Bone marrow (tissue), 2 donors: Measurements from ENCODE around the gene MRTFA.
A peak's percentile ranks its signal among the peaks of the same experiment; 100 is the strongest.
"Not testable (repeated sequence)": the region's sequence is repeated elsewhere in the genome, so short reads cannot be mapped to it uniquely, and the experiment has no call there.

Experiments
- DNase-seq, 2 donors: peaks; one replicate each; lab custom pipeline; 2025; lab: John Stamatoyannopoulos, UW

MRTFA gene

DNA sequence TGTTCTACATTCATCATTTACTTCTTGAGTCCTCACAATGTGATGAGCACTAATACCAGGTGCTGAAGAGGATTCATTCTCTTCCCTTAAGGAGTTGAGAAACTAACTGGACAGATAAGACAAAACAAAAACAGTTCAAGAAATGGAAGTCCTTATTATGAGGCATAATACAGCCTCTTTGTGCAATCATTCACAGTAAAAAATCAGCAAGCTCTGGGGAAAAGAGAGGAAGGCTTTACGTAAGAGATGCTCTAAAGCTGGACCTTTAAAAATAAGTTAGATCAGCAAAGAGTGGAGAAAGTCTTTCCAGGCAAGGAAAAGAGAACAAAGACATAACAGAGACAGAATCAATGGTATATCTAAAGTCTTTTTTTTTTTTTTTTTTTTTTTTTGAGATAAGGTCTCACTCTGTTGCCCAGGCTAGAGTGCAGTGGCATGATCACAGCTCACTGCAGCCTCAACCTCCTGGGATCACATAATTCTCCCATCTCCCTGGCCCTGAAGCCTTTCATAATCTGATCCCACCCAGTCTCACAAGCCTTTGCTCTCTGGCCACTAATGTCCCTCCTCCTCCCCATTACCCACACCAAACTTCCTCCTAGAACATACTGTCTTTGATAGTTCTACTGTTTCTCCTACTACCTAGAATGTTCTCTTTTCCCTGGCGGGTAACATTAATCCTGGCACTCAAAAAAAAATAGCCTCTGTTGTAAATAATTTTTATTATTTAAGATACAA, 40.9 kb downstream of the MRTFA start:
- DNase-seq = no peak

DNA sequence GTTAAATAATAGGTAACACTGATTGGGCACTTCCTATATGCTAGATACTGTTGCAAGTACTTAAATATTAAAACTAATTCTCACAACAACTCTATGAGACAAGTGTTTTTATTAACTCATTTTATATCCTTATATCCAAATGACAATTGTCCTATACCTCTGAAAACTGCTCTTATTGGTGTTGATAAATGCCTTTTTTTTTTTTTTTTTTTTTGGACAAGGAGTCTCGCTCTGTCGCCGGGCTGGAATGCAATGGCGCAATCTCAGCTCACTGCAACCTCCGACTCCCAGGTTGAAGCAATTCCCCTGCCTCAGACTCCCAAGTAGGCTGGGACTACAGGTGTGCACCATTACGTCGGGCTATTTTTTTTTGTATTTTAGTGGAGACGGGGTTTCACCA, 41.6 kb downstream of the MRTFA start:
- no peak for DNase-seq

DNA sequence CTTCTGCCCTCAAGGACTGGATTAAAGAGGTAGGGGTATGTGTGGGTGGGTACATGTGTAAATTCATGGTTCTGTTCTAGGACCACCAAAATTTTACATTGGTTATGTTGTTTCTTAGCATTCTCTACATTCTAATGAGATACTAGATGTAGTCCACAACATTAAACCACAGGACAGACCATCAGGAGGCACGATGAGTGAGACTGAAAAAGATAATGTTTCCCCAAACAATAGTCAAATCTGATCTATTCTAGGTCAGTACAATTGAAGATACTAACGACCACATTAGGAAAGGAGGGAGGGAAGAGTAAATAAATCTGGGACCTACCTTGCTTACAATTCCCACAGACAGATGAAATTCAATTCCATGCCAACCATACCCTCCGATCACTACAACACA, 42.2 kb downstream of the MRTFA start:
- no peak for DNase-seq

DNA sequence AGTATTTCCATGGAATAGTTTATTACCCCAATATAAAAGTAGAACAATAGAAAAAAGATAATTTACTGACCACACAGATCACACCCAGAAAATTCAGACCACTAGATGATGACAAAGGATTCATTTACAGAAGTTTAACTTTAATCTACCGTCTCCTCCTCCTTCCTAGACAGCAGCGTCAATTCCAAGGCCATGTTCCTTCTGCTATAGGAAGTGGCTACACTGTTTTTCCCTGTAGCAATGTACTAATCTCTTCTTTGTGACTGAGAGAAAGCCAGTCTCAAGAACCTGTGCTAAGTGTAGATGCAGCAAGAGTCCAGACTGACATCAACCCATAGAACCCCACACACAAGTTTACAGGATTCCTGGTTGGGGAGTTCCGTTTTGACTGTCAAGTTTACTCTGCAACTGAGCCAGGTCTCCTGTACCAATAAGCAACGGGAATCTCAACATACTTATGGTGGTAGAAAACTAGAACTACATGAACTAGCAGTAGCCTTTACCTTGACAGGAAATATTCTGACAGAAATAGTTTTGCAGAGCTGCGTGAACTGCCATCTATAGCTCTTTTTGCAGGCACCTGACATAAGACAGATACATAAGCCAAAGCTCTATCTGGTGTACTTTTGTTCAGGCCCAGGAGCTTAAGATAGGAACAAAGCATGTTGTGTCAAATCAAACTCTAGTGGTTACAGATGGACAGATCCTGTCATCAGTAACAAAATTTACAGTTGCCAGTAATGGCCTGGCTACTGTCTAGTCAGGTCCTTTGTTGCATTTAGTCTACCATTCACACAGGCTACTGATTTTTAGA, 42.9 kb downstream of the MRTFA start:
- DNase-seq = no peak

DNA sequence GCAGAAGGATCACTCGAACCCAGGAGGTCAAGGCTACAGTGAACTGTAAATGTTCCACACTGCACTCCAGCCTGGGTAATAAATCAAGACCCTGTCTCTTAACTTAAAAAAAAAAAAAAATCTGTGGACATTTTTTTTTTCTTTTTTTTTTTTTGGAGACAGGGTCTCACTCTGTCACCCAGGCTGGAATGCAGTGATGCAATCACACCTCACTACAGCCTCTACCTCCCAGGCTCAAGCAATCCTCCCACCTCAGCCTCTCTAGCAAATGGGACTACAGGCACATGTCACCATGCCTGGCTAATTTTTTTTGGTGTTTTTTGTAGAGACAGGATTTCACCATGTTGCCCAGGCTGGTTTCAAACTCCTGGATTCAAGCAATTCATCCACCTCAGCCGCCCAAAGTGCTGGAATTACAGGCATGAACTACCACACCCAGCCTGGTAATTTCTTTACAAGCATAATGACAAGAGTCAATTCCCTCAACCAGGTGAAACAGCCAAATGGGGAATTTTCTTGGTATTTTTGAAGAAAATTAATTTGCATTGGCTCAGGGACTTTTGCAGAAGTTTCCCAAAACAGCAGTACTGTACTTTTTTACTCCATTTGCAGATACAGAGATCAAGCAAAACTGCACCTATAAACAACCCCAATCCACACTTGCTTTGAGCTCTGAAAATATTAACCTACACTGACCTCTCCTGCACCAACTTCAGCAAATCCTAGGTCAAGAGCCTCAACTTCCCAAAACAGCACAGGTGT, 44.0 kb downstream of the MRTFA start:
- no peak for DNase-seq

DNA sequence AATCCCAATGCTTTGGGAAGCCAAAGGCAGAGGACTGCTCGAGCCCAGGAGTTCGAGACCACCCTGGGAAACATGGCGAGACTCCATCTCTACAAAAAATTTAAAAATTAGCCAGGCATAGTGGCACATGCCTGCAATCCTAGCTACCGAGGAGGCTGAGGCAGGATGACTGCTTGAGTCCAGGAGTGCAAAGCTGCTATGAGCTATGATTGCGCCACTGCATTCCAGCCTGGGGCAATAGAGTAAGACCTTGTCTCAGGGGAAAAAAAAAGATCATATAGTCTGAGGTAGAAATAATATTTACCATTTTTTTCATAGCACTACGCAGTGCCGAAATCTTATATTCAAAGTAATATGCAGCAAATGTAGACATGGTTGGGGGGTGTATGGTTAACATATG, 47.8 kb downstream of the MRTFA start:
- DNase-seq = no peak

DNA sequence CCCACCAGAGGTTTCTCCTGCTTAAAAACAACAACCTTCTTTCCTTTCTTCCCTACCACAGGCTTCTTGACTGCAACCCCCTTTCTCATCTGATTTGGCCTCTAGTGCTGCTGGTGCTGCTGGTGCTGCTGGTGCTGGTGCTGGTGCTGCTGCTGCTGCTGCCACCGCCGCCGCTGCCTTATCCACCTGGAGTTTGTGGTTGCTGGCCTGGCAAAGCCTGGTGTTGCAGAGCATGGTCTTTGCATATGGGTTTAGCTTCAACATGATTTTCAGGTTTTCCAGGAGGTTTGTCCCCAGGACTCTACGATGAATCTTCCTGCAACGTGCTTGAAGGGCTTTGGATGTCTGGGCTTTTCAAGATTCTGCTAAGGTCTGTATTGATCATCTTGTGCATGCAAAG, 49.7 kb downstream of the MRTFA start:
- DNase-seq = no peak

DNA sequence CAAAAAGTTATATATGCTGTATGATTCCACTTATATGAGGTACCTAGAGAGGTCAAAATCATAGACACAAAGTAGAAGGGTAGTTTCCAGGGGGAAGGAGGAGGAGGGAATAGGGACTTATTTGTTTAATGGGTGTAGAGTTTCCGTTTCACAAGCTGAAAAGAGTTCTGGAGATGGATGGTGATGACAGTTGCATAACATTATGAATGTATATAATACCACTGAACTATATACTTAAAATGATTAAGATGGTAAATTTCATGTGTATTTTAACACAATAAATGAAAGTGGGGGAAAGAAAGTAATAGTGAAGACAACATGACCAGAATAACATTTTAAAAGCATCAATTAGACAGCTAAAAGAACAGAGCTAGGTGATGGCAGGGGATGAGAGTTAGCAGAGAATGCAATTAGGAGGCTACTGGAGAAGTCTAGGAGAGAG, 51.2 kb downstream of the MRTFA start:
- no peak for DNase-seq

DNA sequence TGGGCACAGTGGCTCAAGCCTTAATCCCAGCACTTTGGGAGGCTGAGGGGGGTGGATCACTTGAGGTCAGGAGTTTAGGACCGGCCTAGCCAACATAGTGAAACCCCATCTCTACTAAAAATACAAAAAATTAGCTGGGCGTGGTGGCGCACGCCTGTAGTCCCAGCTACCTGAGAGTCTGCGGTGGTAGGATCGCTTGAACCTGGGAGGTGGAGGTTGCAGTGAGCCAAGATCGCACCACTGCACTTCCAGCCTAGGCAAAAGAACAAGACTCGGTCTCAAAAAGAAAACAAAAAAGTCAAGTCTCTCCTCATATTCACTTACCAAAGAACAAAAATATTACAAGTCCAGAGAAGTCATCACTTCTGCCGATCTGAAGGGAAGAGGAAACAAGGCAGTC, 51.8 kb downstream of the MRTFA start:
- DNase-seq = not testable (repeated sequence)

DNA sequence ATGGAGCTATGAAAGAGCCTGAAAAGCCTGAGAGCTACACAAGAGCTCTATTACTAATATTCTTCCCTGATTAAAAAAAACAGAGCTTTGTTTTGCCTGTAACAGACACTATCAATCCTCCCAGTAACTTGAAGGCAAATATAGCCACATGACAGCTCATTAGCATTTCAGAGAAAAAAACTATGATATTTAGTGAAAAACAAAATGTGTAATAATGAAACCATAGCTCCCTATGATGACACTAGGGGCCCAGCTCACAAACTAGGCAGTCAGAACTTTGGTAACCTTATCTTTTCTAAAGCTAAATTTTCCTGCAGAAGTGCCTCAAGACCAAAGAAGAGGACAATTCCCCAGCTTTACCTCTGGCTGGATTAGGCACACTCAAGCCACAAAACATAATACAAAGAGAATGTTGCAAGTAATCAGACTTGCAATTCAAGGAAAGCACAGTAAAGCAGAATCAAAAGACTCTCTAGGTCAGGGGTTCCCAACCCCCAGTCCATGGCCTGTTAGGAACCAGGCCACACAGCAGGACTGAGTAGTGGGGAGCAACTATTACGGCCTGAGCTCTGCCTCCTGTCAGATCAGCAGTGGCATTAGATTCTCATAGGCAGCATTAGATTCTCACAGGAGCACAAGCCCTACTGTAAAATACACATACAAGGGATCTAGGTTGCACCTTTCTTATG, 53.3 kb downstream of the MRTFA start:
- no peak for DNase-seq

DNA sequence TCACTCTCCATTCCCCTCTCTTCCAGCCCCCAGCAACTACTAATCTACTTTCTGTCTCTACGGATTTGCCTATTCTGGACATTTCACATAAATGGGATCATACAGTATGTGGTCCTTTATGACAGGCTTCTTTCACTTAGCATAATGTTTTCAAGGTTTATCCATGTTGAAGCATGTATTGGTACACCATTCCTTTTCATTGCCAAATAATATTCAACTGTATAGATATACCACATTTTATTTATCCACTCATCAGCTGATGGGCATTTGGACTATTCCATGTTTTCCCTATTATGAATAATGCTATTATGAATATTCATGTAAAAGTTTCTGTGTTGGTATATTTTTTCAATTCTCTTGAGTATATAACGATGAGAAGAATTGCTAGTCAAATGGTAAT, 54.5 kb downstream of the MRTFA start:
- no peak for DNase-seq

DNA sequence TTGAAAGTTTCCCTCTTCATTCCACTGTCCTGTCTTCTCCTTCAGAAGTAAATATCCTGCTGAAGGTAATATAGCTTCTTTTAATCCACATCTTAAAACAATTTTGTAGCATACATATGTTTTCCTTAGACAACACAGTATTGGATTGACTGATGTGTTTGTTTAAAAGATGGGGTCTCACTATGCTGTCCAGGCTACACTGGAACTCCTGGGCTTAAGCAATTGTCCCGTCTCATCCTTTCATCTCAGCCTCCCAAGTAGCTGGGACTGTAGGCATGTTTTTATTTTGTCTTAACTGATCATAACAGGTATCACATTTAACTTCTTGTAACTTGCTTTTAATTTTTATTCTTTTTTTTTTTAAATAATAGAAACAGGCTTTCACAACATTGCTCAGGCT, 55.9 kb downstream of the MRTFA start:
- DNase-seq = no peak

DNA sequence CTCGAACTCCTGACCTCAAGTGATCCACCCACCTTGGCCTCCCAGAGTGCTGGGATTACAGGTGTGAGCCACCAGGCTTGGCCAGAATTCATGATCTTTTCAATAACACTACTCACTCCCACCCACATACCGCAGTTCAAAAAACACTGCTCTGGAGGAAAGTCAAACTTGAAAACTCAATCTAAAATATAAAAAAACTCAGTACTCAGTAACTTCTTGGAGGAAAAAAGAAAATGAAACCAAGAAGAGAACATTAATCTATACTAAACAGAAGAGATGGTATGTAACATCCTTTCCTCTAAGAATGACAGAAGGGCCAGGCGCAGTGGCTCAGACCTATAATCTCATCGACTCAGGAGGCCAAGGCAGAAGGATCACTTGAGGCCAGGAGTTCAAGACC, 58.3 kb downstream of the MRTFA start:
- DNase-seq = peak in 1 of 2 donors; percentile 39

DNA sequence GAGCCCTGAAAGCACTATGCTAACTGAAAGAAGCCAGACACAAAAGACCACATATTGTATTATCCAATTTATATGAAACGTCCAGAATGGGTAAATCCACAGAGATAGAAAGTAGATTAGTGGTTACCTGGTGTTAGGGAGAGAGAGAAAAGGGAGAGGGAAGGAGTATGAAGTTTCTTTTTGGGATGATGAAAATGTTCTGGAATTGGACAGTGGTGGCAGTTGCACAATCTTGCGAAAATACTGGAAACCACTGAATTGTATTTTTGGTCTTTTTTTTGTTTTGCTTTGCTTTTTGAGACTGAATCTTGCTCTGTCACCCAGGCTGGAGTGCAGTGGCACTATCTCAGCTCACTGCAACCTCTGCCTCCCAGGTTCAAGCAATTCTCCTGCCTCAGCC, 63.5 kb downstream of the MRTFA start:
- DNase-seq = no peak

DNA sequence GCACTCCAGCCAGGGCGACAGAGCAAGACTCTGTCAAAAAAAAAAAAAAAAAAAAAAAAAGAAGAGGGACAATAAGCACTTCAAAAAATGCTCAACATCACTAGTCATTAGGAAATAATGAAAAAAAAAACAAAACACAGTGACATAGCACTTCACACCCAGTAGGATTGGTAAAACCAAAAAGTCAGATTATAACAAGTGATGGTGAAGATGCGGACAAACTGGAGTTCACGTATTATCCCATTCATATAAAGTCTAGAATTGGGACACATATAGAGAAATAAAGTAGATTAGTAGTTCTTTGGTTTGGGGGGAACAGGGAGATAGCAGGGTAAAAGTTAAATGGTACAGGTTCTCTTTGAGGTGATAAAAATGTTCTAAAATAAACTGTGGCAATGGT, 64.6 kb downstream of the MRTFA start:
- DNase-seq = no peak

DNA sequence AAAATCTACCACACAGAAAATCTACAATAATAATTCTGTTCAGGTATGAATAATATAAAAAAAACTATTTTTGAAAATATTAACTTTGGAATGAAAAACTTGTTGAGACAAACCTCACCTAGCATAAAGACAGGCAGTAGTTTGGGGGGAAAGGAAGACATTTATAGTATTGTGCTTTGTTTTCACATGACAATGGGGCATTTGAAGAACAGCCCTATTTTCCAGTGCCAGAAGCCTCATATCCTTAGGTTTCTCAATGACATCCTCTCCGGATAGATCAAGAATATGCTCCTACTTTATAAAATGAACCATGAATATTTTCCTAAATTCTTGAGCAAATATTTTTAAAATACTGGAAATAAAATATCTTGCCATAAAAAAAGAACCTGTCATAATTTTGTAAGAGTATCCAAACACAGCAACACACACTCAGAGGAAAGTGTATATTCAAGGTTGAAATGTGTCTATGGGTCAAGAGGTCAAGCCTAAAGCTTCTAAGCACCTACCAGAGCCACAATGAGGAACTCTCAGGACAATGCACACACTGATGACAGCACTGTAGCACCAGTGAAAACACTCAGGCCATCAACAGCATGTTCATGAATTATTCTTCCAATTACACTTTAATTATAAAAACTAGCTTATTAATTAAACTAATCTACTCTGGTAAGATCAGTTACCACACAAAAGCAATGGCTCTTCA, 68.7 kb downstream of the MRTFA start:
- DNase-seq = no peak

DNA sequence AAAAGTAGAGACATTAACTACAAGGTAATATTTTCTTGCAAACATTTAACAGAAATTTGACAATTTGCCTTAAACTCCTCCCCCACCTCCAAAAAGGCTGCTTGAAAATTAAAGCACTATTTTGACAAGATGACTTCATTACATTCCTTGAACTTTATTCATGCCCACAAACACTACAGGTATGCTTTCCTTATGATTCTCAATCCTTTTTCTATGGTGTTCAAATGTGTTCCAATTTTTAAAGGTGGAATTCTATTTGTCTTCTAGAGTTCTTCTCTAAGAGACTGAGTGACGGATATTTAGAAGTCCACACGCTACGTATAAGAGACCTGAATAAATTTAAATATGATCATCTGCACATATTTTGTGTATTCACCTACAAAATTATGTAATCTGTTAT, 69.4 kb downstream of the MRTFA start:
- DNase-seq = no peak

DNA sequence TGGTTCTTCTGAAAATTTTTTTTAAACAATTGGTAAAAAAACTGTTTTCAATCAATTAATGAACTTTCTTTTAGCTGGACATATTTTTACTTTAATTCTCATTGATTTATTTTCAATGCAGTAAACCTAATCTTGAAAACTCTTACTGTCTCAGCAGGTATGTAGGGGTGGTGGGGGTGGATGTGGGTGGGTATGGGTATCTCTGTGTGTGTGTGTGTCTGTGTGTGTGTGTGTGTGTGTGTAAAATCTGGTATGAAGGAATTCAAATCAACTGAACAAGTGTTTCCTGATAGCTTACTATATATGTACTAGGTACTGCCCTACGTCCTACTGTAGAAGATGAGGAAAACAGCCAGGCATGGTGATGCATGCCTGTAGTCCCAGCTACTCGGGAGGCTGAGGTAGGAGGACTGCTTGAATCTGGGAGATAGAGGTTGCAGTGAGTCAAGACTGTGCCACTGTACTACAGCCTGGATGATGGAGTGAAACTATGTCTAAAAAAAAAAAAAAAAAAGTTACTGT, 75.5 kb downstream of the MRTFA start:
- no peak for DNase-seq

DNA sequence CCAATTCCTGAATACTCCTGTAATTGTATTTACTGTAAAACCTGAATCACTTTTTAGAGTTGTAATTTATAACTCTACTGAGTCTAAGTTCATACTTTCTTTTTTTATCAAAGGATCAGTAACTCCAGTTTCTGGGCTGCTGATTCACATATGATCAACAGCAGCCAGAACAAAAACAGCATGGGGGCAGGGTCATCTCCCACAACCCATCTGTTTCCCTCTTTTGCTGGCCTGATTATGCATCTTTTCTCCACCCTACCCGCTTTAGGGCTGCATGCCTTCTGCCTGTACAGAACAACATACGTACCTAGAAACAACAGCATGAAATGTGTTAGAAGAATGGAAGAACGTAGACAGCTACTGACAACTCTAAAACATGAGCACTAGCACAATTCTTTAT, 76.0 kb downstream of the MRTFA start:
- DNase-seq = peak in 1 of 2 donors; percentile 53

DNA sequence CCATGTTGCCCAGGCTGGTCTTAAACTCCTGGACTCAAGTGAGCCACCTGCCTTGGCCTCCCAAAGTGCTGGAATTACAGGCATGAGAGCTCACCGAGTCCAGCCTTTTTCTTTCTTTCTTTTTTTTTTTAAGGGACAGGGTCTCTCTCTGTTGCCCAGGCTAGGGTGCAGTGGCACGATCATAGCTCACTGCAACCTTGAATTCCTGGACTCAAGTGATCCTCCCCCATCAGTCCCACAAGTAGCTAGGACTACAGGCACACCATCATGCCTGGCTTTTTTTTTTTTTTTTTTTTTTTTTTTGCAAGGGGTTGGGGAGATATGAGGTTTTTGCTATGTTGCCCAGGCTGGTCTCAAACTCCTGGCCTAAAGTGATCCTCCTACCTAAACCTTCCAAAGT, 78.5 kb downstream of the MRTFA start:
- DNase-seq = no peak

DNA sequence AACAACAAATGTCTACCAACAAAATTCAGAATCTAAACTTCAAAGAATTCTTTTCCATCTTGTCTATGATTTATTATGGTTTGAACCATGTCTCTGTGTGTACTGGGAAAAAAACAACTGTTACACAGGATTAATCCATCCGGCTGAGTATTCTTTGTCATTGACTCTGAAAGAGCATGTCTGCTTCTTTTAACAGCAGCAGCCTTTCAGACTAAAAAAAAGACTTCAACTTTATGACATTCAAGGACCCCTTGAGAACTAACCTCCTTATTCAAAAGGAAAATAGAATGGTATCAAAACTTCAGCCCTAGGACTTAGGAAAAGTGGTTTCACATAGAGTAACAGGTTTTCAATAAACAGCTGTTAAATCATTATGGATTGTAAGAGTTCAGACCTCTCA, 79.9 kb downstream of the MRTFA start:
- DNase-seq = no peak
